ENCODE data around the gene ZNF772.
"Not testable (repeated sequence)": the region's sequence is repeated elsewhere in the genome, so short reads cannot be mapped to it uniquely, and the experiment has no call there.

Gene ZNF772

GRCh38 chr19:57477191-57478008 lies at the start of gene ZNF772:
Gene ZNF772 (minus strand): TSS chr19:57477566. CDS start chr19:57477309, 257 bp downstream.
- DNase-seq (ENCODE audit: low read depth in 2 of 3, low spot score in 2 of 3): peak; percentile 24 to 54 (median 54)

DNA sequence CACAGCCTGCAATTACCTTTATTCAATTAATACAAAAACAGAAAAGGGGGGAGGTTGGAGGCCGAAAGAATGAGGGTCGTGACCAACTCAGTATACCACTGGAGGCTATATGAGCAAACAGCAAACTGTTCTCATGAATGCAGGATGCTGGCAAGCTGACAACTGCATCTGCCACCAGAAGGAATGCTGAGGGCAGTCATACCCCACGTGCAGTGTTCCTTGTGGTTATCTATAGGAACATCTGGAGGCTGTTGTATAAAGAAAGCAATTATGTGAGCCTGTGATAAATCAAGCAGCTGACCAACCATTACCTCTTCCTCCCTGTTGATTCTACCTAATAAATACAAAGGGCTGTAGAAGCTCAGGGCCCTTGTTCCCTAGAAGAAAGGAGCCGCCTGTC lies 40.7 kb upstream of the ZNF772 start:
- DNase-seq (ENCODE audit: low read depth in 2 of 3, low spot score in 2 of 3): not testable (repeated sequence)

DNA sequence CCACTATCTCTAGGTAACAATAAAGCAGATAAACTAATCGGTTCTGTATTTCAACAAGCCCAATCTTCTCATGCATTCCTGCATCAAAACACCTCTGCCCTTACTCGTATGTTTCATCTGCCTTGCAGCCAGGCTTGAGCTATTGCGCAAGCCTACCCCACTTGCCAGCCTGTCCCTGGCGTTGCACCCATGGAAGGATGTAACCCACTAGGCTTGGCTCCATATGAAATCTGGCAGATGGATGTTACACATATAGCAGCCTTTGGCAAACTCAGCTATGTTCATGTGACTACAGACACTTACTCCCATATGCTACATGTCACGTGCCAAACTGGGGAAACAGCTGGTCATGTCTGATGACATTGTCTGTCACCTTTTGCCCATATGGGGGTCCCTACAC lies 37.9 kb upstream of the ZNF772 start:
- DNase-seq (ENCODE audit: low read depth in 2 of 3, low spot score in 2 of 3): no peak

- no peak for DNase-seq (ENCODE audit: low read depth in 2 of 3, low spot score in 2 of 3)
Observed at GRCh38 chr19:57512845-57513244, 35.5 kb upstream of the ZNF772 start.

DNA sequence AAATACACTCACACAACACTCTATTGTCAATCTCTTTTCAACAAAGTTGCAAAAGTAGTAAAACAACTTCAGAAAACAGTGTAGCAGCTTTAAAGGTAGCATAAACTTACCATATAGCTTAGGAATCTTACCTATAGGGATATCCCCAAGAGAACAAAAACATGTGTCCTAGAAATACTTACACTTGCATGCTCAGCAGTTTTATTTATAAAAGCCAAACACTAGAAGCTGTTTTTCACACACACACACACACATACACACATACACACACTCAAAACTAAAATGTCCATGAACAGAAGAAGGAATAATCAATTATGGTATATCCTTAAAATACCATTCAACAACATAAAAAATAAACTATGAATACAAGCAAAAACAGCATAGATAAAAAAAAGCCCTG lies 34.1 kb upstream of the ZNF772 start:
- DNase-seq (ENCODE audit: low read depth in 2 of 3, low spot score in 2 of 3): no peak

DNA sequence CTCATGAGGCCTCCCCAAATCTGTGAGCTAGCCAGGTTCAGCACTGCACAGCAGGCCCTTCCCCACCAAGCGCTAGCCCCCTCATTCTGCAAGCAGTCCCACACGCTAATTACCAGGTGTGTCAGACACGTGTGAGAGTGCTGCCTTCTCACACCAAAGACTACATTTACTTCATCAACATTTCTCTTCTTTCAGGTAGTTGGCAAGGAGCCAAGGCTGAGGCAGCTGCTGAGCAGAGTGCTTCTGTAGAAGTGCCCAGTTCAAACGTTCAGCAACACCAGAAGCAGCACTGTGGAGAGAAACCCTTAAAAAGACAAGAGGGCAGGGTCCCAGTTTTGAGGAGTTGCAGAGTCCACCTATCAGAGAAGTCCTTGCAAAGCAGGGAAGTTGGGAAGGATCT lies 28.8 kb upstream of the ZNF772 start:
- no peak for DNase-seq (ENCODE audit: low read depth in 2 of 3, low spot score in 2 of 3)

GRCh38 chr19:57500400-57500799 lies 23.0 kb upstream of the ZNF772 start:
- not testable (repeated sequence) for DNase-seq (ENCODE audit: low read depth in 2 of 3, low spot score in 2 of 3)

DNA sequence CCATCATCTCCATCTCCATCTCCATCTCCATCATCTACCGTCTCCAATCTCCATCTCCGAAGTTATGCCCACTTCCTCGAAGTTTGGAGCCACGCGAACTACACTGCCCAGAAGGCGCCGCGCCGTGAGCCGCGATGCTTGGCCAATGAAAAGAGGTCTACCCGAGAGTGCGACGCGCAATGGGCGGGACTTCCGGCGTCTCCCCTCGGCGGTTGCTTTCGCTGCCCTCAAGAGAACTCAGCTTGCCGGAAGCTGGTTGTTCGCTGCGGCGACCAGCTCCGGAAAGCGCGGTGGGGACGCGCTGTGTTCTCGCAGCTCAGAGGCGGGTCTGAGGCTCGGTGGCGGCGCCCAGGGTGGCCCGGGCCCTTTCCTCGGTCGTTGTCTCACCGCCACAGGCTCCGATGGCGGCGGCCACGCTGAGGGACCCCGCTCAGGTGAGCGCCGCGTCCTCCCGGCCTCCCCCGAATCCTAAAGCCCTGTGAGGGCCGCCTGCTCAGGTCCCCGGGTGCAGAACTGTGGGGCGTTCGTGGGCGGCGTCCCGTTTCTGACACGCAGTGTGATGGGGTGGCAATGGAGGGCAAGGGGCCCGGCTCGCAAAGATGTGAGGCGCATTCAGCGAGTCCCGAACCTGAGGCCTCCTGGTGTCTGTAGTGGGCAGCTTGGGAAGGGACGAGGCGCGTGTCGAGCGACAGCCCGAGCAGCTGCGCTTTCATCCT lies 22.5 kb upstream of the ZNF772 start, which contains the start of gene ZNF773:
Gene ZNF773 (plus strand): TSS at position 259 of the 716 bp plus-strand sequence. CDS start 143 bp downstream, at position 402.
- DNase-seq (ENCODE audit: low read depth in 2 of 3, low spot score in 2 of 3): peak; percentile 68 to 85 (median 84)

GRCh38 chr19:57499332-57499679 lies 21.9 kb upstream of the ZNF772 start:
- DNase-seq (ENCODE audit: low read depth in 2 of 3, low spot score in 2 of 3): not testable (repeated sequence)

- not testable (repeated sequence) for DNase-seq (ENCODE audit: low read depth in 2 of 3, low spot score in 2 of 3)
Observed at GRCh38 chr19:57488299-57488644, 10.9 kb upstream of the ZNF772 start.

DNA sequence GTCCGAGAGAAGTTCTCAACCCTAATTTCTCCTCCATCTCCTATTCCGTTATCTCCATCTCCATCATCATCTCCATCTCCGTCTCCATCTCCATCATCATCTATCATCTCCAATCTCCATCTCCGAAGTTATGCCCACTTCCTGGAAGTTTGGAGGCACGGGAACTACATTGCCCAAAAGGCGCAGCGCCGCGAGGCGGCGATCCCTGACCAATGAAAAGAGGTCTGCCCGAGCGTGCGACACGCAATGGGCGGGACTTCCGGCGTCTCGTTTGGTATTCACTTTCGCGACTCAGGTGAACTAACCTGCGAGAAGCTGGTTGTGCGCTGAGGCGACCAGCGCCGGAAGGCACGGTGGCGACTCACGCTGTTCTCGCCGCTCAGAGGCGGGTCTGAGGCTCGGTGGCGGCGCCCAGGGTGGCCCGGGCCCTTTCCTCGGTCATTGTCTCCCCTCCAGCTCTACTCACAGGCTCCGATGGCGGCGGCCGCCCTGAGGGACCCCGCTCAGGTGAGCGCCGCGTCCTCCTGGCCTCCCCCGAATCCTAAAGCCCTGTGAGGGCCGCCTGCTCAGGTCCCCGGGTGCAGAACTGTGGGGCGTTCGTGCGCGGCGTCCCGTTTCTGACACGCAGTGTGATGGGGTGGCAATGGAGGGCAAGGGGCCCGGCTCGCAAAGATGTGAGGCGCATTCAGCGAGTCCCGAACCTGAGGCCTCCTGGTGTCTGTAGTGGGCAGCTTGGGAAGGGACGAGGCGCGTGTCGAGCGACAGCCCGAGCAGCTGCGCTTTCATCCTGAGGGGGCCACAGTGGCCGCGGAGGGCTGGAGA lies 10.3 kb upstream of the ZNF772 start, which contains the start of gene ZNF419:
Gene ZNF419 (plus strand): TSS at position 274 of the 822 bp plus-strand sequence. CDS start 201 bp downstream, at position 475.
- DNase-seq (ENCODE audit: low read depth in 2 of 3, low spot score in 2 of 3): peak; percentile 59 to 76 (median 72)

DNA sequence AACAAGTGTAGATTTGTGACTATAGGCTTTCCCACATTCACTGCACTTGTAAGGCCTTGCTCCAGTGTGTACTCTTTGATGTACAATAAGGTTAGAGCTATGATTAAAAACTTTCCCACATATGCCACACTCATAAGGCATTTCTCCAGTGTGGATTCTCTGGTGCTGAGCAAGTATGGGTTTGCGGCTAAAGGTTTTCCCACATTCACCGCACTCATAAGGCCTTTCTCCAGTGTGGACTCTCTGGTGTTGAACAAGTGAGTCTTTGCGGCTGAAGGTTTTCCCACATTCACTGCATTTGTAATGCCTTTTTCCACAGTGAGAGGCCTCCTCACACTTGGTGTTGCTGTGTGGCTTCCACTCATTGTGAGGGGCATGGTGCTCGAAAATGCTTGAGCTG lies 3.7 kb downstream of the ZNF772 start:
- DNase-seq (ENCODE audit: low read depth in 2 of 3, low spot score in 2 of 3): no peak

GRCh38 chr19:57466489-57466888 lies 10.9 kb downstream of the ZNF772 start:
- DNase-seq (ENCODE audit: low read depth in 2 of 3, low spot score in 2 of 3): no peak

- no peak for DNase-seq (ENCODE audit: low read depth in 2 of 3, low spot score in 2 of 3)
Observed at GRCh38 chr19:57465680-57466381, 11.5 kb downstream of the ZNF772 start.

GRCh38 chr19:57452307-57452706 lies 25.1 kb downstream of the ZNF772 start:
- no peak for DNase-seq (ENCODE audit: low read depth in 2 of 3, low spot score in 2 of 3)

- no peak for DNase-seq (ENCODE audit: low read depth in 2 of 3, low spot score in 2 of 3)
Observed at GRCh38 chr19:57443121-57443696, 34.2 kb downstream of the ZNF772 start.

DNA sequence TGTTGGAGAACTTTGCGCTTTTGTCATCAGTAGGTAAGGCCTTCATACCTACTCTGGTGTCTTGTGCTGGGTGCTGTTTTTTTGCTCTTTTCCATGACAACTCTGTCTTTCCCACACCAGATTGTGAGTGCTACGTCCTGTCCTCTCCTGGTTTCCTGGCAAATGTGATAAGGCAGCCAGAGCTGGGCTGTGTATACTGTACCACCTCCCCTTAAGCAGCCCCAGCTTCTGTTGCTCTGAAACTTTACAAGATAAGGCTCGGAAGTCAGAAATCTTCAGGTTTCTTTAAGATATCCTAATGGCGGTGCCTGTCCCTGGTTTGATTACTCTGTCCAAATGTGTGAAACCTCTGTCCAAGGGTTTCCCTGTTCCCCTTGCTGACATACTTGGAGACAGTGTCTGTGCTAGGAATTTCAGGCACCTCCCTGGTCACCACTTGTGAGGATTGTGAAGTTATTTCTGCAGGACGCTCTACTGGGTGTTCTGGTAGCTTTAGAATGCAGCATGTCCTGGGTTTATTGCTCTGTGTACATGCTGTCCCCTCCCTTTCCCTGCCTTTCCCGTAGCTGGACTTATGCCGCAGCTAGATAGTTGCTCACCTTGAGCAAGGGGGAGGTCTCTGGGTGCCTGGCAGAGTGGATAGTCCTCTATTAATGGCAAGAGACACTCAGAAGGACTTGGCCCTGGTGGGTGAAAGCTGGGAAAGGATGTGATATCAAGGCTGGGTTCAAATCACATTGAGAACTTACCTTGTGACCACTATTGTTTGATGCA lies 35.2 kb downstream of the ZNF772 start:
- no peak for DNase-seq (ENCODE audit: low read depth in 2 of 3, low spot score in 2 of 3)

- DNase-seq (ENCODE audit: low read depth in 2 of 3, low spot score in 2 of 3): no peak
Observed at GRCh38 chr19:57438925-57439324, 38.4 kb downstream of the ZNF772 start.

DNA sequence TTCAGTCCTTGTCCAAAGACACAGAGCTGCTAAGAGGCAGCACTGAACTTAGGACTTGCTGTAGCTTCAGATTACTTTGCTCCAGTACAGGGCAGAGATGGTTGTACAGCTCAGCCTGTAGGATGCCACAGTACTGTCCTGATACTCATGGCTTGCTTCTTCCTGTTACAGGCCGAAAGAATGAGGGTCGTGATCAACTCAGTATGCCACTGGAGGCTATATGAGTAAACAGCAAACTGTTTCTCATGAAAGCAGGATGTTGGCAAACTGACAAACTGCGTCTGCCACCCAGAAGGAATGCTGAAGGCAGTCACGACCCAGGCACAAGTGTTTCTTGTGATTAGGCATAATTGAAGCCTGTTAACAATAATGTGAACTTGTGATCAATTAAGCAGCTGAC lies 39.4 kb downstream of the ZNF772 start:
- no peak for DNase-seq (ENCODE audit: low read depth in 2 of 3, low spot score in 2 of 3)

GRCh38 chr19:57436417-57436816 lies 40.9 kb downstream of the ZNF772 start:
- no peak for DNase-seq (ENCODE audit: low read depth in 2 of 3, low spot score in 2 of 3)

Data from activated CD8-positive, alpha-beta memory T cell treated with anti-CD3 and anti-CD28 coated beads for 48 hours (primary cell).